ENCODE measurements around the gene BMP7.

GRCh38 chr20:57214948-57215347 lies 51.5 kb downstream of the BMP7 start:
- TF ChIP-seq EZH2 (IDR thresholded peaks at IDR 0.05) (no peak), POLR2AphosphoS5 (IDR thresholded peaks at IDR 0.05; ENCODE audit: borderline replicate concordance, low read depth, low read length) (no peak)
